AML-193 (cell line): ENCODE results near the gene SLC24A2.

Experiments used
- DNase-seq, 2 experiments: peaks; one replicate each; lab custom pipeline; 2025; lab: John Stamatoyannopoulos, UW

The SLC24A2 gene

DNA sequence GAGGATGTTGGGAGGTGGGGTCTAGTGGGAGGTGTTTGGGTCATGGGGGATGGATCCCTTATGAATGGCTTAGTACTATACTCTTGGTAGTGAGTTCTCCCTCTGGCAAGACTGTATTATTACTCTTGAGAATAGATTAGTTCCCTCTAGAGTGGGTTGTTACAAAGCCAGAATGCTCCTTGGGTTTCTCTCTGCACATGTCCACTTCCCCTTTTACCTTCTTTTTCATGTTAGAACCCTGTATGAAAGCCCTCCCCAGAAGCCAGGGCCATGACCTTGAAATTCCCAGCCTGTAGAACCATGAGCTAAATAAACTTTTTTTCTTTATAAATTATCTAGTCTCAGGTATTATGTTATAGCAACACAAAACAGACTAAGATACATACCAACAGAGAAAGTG lies 31.1 kb downstream of the SLC24A2 start:
- no peak for DNase-seq

DNA sequence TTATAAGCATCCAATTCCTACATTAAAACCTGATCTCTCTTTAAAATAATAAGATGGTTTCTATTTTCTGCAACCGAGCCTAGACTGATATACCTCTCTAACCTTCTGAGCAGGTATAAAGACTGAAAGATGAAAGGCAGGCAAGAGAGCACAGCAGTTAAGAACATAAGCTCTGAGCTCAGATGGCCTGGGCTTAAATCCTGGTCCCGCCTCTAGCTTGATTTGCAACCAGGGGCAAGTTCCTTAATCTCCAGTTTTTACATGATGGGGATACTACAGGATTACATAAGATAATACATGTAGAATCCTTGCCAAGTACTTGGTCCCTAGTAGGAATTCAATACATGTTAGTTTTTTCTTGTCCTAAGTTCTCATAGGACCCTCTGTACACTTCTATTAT lies 33.9 kb downstream of the SLC24A2 start:
- DNase-seq: no peak

DNA sequence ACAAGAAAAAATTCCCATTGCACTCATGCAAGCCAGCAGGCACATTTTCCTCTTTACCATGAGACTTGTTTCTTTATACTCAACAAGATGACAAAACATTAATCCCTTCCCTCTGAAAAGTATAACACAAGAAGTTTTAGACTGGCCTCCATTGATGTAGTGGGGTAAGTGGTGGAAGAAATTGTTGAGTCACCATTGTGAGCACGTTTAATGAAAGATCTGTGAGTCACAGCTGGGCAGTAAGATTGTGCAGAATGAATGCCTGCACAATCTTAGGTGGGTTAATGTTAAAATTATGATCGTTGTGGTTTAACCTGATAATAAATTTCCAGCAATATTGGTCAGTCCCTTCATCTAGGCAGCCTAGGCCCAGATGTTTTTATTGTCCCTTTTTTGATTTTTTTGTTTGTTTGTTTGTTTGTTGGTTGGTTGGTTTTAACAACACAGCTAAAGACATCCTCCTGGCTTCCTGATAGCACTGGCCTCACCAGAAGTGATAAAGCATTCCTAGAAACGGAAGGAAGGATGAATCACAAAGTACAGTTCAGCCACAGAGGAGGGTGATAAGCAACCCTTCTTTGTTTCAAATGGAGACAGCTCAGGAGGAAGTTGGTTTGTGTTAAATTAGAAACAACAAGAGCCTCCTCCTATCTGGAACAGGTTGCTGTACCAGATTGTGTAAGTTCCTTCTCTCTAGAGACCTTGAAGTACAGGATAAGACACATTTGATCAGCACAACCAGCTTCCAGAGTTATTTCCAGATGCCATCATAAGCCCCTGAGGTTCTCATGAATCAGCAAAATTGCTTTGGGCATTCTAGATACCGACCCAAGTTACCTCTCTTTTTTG lies 40.3 kb downstream of the SLC24A2 start:
- peak; percentile 9 to 20 for DNase-seq

DNA sequence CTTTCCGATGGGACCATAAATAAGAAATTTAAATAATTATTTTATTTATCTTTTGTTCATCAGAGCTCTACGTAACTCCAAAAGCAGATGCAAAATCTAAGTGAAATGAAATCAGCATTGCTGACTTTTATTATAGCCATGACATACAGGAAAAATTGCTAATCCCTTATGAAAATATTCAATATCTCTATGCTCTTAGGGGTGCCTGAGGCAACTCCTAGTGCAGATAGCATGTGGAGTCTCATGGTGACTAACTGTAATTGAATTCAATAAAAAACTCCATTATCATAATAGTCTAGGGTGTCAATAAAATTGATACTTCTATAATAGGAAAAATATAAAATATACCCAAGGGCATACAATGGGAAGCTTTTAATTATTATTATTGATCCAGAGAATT lies 42.6 kb downstream of the SLC24A2 start:
- no peak for DNase-seq

DNA sequence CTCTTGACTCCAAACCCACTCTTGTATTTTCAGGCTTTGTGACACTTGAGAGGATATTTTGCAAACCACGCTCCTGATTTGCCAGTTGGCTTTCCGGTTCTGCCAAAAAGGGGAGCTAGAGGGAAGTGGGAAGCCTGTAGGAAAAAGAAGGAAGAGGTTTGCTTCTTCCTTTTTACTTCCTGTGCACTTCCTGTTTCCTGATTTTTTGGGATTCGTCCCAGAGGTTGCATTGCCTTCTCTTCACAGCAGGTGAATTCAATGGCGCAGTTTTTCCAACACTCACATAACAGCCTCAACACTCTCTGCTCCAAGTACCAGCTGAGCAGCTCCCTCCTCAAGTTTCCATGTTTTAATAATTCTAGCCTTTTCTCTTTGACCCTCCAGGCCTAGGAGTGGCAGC lies 47.7 kb downstream of the SLC24A2 start:
- no peak for DNase-seq
